NCI-H2107 treated with DMSO at 0.1 percent for 48 hours (cell line): ENCODE measurements around the gene PCCA.
"Not testable (repeated sequence)": the region's sequence is repeated elsewhere in the genome, so short reads cannot be mapped to it uniquely, and the experiment has no call there.

ENCODE experiments used
- DNase-seq: peaks from one replicate; lab custom pipeline; 2025; ENCODE audit not compliant: unreplicated experiment; lab: John Stamatoyannopoulos, UW

PCCA gene

DNA sequence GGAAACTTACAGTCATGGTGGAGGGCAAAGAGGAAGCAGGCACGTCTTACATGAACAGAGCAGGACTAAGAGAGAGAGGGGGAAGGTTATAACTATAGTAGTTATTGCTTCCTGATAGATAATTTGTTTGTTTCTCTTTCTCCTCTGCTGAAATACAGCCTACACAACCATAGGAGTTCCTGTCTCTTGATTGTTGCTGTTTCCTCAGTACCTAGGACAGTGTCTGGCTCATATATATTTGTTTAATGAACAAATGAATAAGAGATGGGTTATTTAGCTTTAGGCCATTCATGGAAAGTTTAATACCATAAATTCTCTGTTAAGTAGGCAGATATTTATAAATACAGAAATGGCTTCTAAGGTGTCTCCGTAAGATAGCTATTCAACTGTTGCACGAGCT lies 95.2 kb downstream of the PCCA start:
- no peak for DNase-seq

DNA sequence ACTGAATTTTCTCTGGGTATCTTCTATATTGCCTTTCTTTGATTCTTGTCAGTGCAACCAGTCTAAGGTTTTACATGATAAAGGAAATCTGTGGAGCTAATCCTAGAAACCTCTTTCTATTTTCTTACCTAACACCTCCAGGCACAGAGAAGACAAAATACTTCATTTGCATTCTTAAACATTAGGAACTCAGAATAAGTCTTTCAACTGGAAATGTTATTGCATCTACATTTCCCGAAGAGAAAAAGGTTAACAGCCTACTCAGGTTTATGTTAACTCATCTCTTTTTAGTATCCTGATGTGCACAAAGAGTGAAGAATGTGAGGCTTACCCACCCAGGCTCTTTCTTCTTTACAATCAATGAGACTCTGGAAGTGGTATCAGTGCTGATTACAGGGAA lies 106.7 kb downstream of the PCCA start:
- no peak for DNase-seq

DNA sequence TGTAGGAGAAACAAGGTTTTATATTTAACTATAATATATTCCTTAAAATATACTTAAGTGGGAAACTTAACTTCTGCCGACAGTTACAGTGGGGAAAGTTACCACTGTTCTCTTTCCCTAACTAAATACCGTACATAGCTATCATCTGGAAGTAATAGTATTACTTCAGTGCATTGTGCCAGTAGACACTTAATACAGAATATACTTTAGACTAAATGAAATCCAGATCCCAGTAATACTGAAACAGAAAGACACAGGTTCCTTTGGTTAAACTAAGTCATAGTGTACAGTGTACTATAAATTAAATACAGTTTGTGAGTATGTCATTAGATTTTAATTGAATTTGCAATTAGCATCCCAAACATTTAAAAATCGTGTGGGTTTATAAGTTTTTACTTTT lies 107.5 kb downstream of the PCCA start:
- no peak for DNase-seq

DNA sequence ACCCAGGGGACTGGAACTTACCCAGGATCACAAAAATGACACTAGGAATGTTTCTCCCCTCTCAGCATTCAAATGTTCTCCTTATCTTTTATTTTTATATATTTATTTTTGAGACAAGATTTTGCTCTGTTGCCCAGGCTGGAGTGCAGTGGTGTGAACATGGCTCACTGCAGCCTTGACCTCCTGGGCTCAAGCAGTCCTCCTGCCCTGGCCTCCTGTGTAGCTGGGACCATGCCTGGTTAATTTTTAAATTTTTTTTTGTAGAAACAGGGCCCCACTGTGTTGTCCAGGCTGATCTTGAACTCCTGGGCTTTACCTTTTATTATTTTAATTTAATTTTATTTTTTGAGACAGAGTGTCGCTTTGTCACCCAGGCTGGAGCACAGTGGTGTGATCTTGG lies 108.2 kb downstream of the PCCA start:
- no peak for DNase-seq

DNA sequence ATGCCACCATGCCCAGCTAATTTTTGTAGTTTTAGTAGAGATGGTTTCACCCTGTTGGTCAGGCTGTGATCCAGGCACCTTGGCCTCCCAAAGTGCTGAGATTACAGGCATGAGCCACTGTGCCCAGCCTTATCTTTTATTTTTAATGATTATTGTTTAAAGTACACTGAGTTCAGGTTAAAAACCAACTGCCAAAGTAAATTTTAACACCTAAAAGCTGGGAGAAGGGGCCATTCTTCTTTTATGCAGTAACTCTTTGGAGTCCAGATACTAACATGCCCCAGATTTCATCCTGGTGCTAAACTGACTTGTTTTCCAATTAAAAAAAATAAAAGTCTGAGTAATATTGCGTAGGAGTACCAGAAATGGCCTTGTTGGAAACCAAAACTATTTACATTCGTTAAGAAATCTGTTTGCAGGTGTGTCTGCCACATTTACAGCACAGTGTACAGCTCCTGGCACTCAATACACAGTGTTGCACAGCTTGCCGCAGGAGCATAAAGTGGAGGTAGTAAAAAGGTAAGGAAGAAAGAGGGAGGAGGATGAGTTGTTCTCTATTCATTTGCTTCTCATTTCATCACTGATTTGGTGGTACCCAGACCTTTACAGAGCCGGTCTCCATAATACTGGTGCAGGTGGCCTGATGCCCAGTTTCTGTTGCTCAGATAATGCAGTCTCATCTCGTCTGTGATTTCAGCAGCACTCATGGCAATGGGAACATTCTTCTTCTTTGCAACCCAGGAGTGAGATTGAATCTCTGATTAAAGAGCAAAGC lies 108.9 kb downstream of the PCCA start:
- no peak for DNase-seq

DNA sequence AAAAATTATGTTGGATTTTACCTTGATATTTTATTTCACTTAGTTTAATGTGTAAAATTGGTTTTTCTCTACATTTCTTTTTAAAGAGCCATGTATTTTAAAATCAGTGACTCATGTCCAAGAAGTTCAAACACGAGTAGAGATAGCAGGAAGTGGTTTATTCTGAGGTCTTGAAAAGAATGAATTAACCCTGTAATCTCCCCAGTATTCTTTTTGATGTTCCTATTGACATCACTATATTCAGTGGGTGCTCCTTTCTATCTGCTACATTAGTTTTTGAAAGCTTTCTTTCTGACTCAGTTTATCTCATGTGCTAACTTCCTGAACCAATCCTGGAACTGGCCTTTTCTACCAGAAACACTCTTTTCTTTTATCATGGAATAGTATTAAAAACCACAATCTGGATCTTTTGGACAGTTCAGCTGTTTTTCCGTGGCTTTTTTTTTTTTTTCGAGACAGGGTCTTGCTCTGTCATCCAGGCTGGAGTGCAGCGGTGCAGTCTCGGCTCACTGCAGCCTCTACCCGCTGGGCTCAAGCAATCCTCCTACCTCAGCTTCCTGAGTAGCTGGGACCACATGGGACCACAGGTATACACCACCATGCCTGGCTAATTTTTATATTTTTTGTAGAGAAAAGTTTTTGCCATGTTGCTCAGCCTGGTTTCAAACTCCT lies 114.9 kb downstream of the PCCA start:
- no peak for DNase-seq

DNA sequence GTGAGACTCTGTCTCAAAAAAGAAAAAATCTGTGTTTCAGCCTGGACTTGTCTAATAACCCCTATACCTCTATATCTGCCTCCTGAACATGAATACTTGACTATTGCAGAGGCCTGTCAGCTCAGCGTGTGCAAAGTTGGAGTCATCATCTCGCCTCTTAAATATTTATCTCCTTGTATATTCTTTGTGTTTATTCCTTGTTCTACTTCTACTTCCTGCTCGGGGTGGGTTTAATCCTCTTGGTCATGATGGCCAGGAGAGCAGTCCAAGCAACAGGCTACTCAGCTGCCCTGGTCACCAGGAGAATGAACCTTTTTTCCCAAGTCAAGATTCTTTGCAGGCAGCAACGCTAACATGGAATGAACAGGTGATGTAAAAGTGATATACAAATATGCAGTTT lies 119.1 kb downstream of the PCCA start:
- DNase-seq: no peak

DNA sequence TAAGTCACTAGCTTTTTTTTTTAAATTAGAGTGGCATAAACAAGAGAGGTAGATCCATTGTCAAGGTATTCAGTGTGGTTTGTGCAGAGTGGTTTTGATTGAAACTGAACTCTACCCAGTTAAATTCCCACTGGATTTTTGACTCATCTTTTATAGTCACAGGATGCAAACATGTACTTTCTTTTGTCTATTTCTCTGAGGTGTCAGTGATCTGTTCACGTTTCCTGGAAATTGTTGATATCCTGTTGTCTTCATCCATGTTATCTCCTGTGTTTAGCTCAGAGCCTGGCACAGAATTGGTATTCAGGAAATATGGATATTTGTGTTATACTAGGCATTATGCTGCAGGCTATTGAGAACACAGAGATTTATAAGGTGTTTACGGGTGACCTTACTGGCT lies 119.7 kb downstream of the PCCA start:
- peak; percentile 80 for DNase-seq

DNA sequence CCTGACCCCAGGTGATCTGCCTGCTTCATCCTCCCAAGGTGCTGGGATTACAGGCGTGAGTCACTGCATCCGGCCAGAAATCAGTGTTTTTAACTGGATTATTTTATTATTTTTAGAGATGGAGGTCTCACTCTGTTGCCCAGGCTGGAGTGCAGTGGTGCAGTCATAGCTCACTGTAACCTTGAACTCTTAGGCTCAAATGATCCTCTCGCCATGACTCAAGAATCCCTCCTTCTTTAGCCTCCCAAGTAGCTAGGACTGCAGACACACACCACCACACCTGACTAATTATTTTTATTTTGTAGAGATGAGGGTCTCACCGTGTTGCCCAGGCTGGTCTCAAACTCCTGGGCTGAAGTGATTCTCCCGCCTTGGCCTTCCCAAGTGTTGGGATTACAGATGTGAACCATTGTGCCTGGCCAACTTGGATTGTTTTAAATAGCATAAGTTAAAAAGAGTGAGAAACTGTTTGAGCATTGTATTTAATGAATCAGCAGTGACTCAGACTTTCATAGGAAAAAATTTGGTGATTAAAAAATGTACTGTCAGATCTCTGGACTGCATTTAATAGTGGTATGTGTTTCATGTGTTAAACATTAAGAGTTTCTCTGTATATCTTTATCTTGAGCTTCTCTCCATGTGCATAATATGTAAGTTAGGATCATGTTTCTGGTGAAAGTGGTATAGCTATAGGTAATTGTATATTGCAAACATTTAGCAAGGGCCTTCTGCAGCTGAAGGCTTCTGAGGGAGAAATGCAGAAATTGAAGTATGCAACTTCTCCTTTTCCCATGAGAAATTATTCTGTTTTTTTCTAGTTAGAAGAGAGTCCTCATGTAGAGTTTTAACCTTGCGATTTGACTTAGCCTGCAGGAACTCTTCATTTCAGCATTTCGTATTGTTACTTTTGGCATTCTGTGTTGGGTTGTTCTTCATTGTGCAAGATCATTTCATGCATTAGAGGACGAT lies 121.2 kb downstream of the PCCA start:
- no peak for DNase-seq

DNA sequence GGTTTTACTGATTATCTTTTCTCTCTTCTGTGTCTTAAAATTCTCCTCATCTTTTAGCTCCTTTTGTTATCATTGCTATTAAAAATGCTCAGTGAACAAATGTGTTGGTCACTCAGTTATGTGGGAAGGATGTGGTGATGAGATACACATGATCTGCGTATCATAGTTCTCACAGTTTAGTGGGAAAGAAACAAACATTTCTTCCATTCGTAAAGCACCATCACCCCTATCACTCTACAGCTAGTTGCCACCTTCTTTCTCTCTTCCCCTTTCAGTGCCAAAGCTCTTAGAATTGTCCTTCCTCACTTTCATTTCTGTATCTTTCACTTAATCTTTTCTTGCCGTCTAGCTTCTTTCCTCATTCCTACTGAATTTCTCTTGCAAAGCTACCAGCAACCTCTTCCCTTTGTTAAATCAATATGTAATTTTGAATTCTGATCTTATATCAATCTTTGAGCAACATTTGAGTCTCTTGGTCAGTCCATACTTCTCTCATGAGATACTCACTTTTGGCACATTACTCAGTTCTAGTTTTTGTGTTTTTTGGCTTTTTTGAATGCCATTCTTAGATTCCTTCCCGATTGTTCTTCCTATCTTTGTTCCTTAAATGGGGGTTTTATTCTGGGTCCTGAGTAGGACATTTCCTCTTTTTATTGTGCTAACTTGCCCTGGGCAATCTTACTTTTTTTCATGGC lies 122.3 kb downstream of the PCCA start:
- no peak for DNase-seq

DNA sequence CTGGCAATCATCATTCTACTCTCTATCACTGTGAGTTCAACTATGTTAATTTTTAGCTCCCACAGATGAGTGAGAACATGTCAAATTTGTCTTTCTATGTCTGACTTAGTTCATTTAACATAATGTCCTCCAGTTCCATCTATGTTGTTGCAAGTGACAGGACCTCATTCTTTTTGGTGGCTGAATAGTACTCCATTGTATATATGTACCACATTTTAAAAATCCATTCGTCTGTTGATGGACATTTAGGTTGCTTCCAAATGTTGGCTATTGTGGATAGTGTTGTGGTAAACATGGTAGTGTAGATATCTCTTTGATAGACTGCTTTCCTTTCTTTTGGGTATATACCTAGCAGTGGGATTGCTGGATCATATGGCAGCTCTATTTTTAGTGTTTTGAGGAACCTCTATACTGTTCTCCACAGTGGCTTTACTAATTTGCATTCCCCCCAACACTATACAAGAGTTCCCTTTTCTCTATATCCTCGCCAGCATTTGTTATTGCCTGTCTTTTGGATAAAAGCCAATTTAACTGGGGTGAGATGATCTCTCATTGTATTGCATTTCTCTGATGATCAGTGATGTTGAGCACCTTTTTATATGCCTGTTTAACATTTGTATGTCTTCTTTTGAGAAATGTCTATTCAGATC lies 124.1 kb downstream of the PCCA start:
- no peak for DNase-seq

DNA sequence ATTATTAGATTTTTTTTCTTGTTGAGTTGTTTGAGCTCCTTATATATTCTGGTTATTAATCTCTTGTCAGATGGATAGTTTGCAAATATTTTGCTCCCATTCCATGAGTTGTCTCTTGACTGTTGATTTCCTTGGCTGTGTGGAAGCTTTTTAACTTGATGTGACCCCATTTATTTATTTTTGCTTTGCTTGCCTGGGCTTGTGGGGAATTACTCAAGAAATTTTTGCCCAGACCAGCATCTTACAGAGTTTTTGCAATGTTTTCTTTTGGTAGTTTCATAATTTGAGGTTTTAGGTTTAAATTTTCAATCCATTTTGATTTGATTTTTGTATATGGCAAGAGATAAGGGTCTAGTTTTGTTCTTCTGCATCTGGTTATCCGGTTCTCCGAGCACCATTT lies 124.7 kb downstream of the PCCA start:
- no peak for DNase-seq

DNA sequence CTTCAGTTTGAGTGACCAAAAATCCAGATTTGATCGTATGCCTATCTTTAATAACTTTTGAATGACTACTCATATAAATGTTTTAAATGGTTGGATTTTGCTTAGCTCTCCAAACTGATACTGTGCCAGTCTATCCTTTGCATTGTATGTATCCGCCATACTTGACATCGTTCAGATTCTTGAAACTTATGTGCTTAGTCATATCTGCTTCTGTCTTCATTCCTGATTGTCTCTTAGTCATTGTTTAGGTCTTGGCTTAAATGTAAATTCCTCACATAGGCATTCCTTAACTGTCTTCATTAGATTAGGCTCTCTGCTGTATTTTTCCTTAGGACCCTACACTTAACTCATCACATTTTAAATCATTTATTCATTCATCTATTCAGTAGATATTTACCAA lies 126.0 kb downstream of the PCCA start:
- DNase-seq: no peak

DNA sequence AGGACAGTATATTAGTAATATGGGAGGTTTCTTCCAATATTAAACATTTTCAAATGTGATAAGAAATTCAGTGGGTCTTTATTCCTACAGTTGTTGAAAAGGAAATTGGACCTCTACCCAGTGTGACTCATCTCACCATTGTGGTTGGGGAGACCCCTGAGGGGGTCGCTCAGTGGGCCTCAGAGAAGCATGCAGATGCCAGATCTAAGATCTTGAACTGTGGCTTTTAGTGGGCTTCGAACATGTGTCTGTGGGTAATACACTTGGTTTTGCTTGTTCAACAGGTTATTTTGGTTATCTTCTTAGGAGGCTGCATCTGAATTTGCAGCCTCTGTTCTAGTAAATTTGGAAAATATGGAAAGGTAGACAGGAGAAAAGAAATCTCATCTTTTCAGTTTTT lies 132.3 kb downstream of the PCCA start:
- DNase-seq: no peak

DNA sequence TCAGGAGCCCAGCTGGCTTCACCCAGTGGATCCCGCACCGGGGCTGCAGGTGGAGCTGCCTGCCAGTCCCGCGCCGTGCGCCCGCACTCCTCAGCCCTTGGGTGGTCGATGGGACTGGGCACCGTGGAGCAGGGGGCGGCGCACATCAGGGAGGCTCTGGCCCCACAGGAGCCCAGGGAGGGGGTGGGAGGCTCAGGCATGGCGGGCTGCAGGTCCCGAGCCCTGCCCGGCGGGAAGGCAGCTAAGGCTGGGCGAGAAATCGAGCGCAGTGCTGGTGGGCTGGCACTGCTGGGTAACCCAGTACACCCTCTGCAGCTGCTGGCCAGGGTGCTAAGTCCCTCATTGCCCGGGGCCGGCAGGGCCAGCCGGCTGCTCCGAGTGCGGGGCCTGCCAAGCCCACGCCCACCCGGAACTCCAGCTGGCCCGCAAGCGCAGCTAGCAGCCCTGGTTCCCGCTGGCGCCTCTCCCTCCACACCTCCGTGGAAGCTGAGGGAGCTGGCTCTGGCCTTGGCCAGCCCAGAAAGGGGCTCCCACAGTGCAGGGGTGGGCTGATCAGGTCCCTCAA lies 135.2 kb downstream of the PCCA start:
- DNase-seq: not testable (repeated sequence)

DNA sequence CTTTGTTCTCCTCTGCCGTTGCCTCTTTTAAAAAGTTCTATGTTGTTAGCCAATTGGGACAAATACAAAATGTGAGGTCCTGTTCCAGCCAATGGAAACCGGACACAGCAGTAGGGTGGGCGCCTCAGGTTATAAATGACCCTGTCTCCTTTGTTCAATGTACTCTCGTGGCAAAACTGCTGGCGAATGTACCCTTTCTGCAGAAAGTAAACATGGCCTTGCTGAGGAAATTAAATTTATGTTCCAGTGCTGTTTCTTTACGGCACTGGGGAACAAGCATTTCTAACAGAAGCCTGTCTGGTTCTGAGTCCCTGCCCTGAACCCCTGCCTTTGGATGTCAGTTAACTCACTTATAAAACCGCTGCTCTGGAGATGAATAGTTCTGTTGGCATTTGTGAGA lies 140.7 kb downstream of the PCCA start:
- no peak for DNase-seq

DNA sequence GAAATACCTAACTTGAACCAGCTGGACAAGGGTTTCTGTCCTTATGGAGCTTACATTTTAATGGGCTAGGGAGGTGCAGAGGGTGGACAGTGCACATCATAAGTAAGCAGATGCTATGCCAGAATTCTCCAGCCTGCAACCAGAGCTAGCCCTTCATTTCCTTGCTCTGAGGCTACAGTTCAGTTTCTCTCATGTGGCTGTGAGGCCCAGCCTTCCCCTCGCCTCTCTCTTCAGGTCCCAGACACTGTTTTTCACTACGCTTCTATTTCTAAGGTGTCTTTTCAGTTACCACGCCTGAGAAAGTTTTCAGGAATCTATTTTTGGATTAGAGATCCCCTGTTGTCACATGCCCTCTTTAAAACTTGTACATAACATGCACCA lies 141.9 kb downstream of the PCCA start:
- DNase-seq: no peak

DNA sequence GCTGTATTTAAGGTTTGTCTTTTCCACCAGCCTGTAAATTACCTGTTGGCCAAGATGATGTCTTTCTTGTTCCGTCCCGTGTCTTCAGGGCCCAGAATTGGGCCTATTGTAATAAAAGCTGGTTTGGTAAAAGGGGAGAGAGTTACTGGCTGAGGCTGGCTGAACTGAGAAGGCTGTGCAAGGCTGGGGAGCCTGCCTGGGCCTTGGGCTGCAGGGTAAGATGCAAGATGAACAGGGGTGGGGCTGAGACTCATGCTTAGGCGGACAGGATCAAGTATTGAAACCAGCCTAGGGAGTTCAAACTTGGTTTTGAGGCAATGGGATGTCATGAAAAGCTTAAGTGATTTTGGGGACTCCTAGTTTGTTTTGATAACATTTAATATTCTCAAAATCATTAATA lies 142.3 kb downstream of the PCCA start:
- DNase-seq: no peak

DNA sequence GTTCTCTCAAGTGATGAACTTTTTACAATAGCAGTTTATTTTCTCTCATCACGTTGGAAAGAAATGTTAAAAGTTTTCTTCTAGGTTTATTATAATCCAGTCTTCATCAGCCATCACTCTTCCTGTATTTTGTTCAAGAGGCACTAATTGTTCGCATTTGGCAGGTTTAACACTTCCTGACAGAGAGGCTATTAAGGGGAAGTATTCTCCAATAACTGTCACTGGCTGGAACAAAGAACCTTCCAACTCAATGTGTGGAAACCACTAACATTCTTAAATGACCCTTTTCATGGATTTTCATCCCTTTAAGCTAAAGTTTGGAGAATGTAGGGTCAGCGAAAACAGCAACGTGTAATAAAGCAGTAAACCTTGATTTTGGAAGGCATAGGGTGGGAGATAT lies 145.1 kb downstream of the PCCA start:
- DNase-seq: peak; percentile 31

DNA sequence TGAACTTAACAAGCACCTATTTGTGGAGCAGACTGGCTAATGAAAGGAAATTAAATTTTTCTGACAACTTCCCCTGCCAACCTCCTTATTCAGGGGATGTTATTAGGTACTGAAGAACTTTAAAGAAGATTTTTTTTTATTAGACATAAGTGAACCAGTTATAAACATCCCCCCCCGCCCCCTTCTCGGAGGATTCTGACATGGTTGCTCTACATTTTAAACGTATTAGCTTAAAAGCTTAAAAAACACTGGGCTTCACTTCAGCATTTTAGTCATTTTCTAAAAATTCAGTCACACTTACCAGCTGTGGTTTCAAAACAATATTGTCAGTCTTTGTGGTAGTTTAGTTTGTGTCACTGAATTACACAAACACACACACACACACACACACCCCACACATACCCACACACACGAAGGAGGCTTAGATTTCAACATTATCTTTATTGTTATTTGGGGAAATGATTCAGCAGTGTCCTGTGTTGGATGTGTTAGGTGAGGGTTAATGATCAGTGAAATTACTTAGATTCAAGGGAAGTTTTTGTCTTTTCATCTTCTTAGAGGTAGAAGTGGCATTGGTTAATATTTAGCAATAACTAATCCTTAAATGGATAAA lies 145.7 kb downstream of the PCCA start:
- DNase-seq: no peak
